SK-N-SH (cell line): ENCODE measurements around the gene CDK18. TPM values are rescaled to one million over a fixed set of nuclear protein-coding genes. Genes with fewer than 3 reads are reported as not detected.

ENCODE experiments used
- CTCF ChIA-PET: fragments of 300-600, 350-600 bp; formaldehyde crosslinking; extraction: SDS; loops from one replicate; lab custom pipeline; 2021; lab: Yijun Ruan, JAX
- POLR2A ChIA-PET: fragments of 350-600 bp; sonication (Branson Sonifier 250); formaldehyde crosslinking; extraction: SDS; loops from one replicate; lab custom pipeline; 2020; ENCODE audit warnings: antibody characterized with exemption, inconsistent platforms; lab: Yijun Ruan, JAX
- DNase-seq: peaks from one replicate; pipeline ENCODE4 v3.0.0; 2012
- H2AFZ ChIP-seq: fragments of 200-600 bp; sonication (generic); 2 replicates; pipeline ENCODE4 v1.8.1; 2016; ENCODE audit warnings: antibody characterized with exemption, mild to moderate bottlenecking, low read depth
- H3F3A ChIP-seq: fragments of 200-600 bp; sonication (generic); replicated peaks from 2 replicates; pipeline ENCODE3; 2016; ENCODE audit warnings: antibody characterized with exemption, mild to moderate bottlenecking; ENCODE audit not compliant: insufficient read depth
- H3K27ac ChIP-seq, 2 experiments: fragments of 200-500 bp in 1 of 2; fragments of 200-600 bp in 1 of 2; sonication (Bioruptor generic) in 1 of 2; sonication (generic), shearing (Covaris generic) in 1 of 2; 2 replicates each; pipeline versions ENCODE4 v1.5.1 to v1.6.1; 2014 to 2016; ENCODE audit warnings: low read depth in 2 of 2, inconsistent platforms in 1 of 2, low read length in 1 of 2, mild to moderate bottlenecking in 1 of 2, mixed read lengths in 1 of 2
- H3K27me3 ChIP-seq: fragments of 200-600 bp; sonication (generic), shearing (Covaris generic); 2 replicates; pipeline ENCODE4 v1.6.1; 2016; ENCODE audit warnings: mixed run types; ENCODE audit not compliant: insufficient read depth
- H3K36me3 ChIP-seq, 2 experiments: fragments of 200-500 bp in 1 of 2; fragments of 200-600 bp in 1 of 2; sonication (Bioruptor generic) in 1 of 2; sonication (generic) in 1 of 2; replicated peaks in 1 of 2; 2 replicates each; pipeline versions ENCODE3 to v1.5.1; 2014 to 2016; ENCODE audit warnings: low read length in 1 of 2, mild to moderate bottlenecking in 1 of 2; ENCODE audit not compliant: insufficient read depth in 2 of 2, control insufficient read depth in 1 of 2
- H3K4me1 ChIP-seq, 2 experiments: fragments of 200-500 bp in 1 of 2; fragments of 200-600 bp in 1 of 2; sonication (Bioruptor generic) in 1 of 2; sonication (generic), shearing (Covaris generic) in 1 of 2; 2 replicates each; pipeline versions ENCODE4 v1.5.1 to v1.6.1; 2014 to 2016; ENCODE audit warnings: low read depth in 1 of 2, low read length in 1 of 2, mixed run types in 1 of 2; ENCODE audit not compliant: insufficient read depth in 2 of 2, control insufficient read depth in 1 of 2
- H3K4me2 ChIP-seq: fragments of 200-600 bp; sonication (generic), shearing (Covaris generic); 2 replicates; pipeline ENCODE4 v1.6.1; 2017; ENCODE audit warnings: mixed run types
- H3K4me3 ChIP-seq, 2 experiments: fragments of 200-500 bp in 1 of 2; fragments of 200-600 bp in 1 of 2; sonication (Bioruptor generic) in 1 of 2; sonication (generic), shearing (Covaris generic) in 1 of 2; 2 replicates each; pipeline versions ENCODE4 v1.5.1 to v1.8.1; 2014 to 2016; ENCODE audit warnings: low read depth in 2 of 2, inconsistent platforms in 1 of 2, low read length in 1 of 2, mild to moderate bottlenecking in 1 of 2, mixed read lengths in 1 of 2, moderate library complexity in 1 of 2
- H3K79me2 ChIP-seq: fragments of 200-600 bp; sonication (generic); 2 replicates; pipeline ENCODE4 v1.8.1; 2017; ENCODE audit warnings: mild to moderate bottlenecking; ENCODE audit not compliant: insufficient read depth
- H3K9ac ChIP-seq: fragments of 200-600 bp; sonication (generic); 2 replicates; pipeline ENCODE4 v1.6.1; 2017; ENCODE audit warnings: mixed run types
- H3K9me2 ChIP-seq: fragments of 200-600 bp; sonication (generic); 2 replicates; pipeline ENCODE4 v1.6.1; 2017; ENCODE audit warnings: mixed run types
- H3K9me3 ChIP-seq: fragments of 200-600 bp; sonication (generic); 2 replicates; pipeline ENCODE4 v1.6.1; 2017; ENCODE audit warnings: mixed run types, mild to moderate bottlenecking, moderate library complexity
- H4K20me1 ChIP-seq: fragments of 200-600 bp; sonication (generic); 2 replicates; pipeline ENCODE4 v1.6.1; 2017; ENCODE audit warnings: mild to moderate bottlenecking, mixed run types; ENCODE audit not compliant: insufficient read depth
- EP300 ChIP-seq, 2 experiments: IDR thresholded peaks; 2 replicates each; pipeline versions ENCODE4 v1.4.0 to v1.6.1; 2012; ENCODE audit warnings: borderline replicate concordance in 1 of 2, low read depth in 1 of 2, low read length in 1 of 2
- EZH2phosphoT487 ChIP-seq: fragments of 200-600 bp; sonication (generic); IDR thresholded peaks from 2 replicates; pipeline ENCODE4 v1.6.1; 2017; ENCODE audit warnings: low read depth, mixed run types, mild to moderate bottlenecking, antibody characterized with exemption, moderate library complexity, borderline replicate concordance
- FOXJ3 ChIP-seq: sonication (generic); formaldehyde crosslinking; IDR thresholded peaks from 2 replicates; pipeline ENCODE4 v1.5.1; 2020; ENCODE audit warnings: mild to moderate bottlenecking, missing genetic modification reagents
- FOXM1 ChIP-seq: IDR thresholded peaks from 2 replicates; pipeline ENCODE4 v1.4.0; 2012; ENCODE audit warnings: low read depth, mild to moderate bottlenecking
- GABPA ChIP-seq: IDR thresholded peaks from 2 replicates; pipeline ENCODE4 v1.4.0; 2012; ENCODE audit warnings: low read depth, mild to moderate bottlenecking
- MAX ChIP-seq: IDR thresholded peaks from 2 replicates; pipeline ENCODE4 v1.4.0; 2012; ENCODE audit warnings: low read depth
- MEF2A ChIP-seq: IDR thresholded peaks from 2 replicates; pipeline ENCODE4 v1.4.0; 2012; ENCODE audit warnings: low read depth, borderline replicate concordance
- MXI1 ChIP-seq: IDR thresholded peaks from 2 replicates; pipeline ENCODE4 v1.6.1; 2012; ENCODE audit warnings: mild to moderate bottlenecking, low read depth, low read length, improper control_type of control experiment
- NFIC ChIP-seq: IDR thresholded peaks from 2 replicates; pipeline ENCODE4 v1.4.0; 2012; ENCODE audit warnings: borderline replicate concordance
- NRF1 ChIP-seq: IDR thresholded peaks from 2 replicates; pipeline ENCODE4 v1.6.1; 2012; ENCODE audit warnings: low read depth, mild to moderate bottlenecking, low read length
- RCOR1 ChIP-seq: fragments of 150-350 bp; IDR thresholded peaks from 2 replicates; pipeline ENCODE4 v1.6.1; 2017; ENCODE audit warnings: antibody characterized with exemption, low read length
- RXRA ChIP-seq: IDR thresholded peaks from 2 replicates; pipeline ENCODE4 v1.4.0; 2012; ENCODE audit warnings: low read depth, mild to moderate bottlenecking, borderline replicate concordance
- SMC3 ChIP-seq: IDR thresholded peaks from 2 replicates; pipeline ENCODE4 v1.6.1; 2012; ENCODE audit warnings: low read depth, low read length, improper control_type of control experiment
- TAF1 ChIP-seq: IDR thresholded peaks from 2 replicates; pipeline ENCODE4 v1.6.1; 2012; ENCODE audit warnings: low read depth, mild to moderate bottlenecking, low read length, moderate library complexity, borderline replicate concordance
- TCF12 ChIP-seq: IDR thresholded peaks from 2 replicates; pipeline ENCODE4 v1.4.0; 2012
- USF2 ChIP-seq: fragments of 150-350 bp; IDR thresholded peaks from 2 replicates; pipeline ENCODE4 v1.6.1; 2017; ENCODE audit warnings: antibody characterized with exemption, low read length, low read depth, borderline replicate concordance
- WGBS: methylation state at CpG from one replicate; pipeline ENCODE4 v1.1.6; 2017; ENCODE audit warnings: low lambda C conversion rate; 5-methylcytosine and 5-hydroxymethylcytosine counted together
- polyA plus RNA-seq, 3 experiments: library from polyadenylated mRNA; depleted of rRNA; stranded (reverse); fragments of >200 nt; gene quantifications; 2 replicates each; pipeline ENCODE4 v1.2.3, GENCODE V29; 2012
- TF ChIP-seq, protein P1 (sequence below): IDR thresholded peaks from 2 replicates; pipeline ENCODE4 v1.4.0; 2012; ENCODE audit warnings: low read depth, borderline replicate concordance

The CDK18 gene
- polyA plus RNA-seq, 1 of the 3 experiments (the other 2 are of a cell fraction) = 2.5 TPM

DNA sequence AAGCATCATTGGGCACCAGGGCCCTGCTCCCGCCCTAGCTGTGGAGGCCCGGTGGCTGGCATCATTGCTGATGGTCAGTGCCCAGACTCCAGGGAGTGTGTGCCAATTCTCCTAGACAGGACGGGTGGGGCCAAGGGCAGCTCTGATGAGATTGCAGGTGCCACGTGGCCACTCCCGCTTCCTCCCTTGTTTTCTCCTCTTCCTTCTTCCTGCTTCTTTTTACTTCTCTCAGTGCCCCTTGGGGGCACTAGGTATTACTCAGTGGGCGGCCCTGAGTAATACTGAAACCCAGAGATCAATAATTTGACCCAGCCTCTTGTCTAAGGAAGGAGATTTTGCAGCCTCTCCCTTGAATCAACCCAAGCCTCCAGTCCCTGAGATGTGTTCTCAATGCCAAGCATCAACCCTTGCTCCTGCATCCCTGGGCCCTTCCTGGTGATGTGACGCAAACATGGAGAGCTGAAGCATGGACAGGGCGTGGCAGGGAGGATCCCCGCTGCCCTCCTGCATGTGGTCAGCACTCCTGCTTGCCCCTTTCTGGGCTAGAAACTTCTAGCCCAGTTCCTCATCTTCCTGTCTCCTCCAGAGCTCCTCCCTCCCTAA lies 32.4 kb downstream of the CDK18 start:
- Histone ChIP-seq H3K4me2 (no peak overlapping the region), H3K27ac (no peak overlapping the region), H3K9me3 (no peaks in the 10 kb centered on the region), H3F3A (peaks cover 3% of the 10 kb centered on the region), H3K4me1 (peaks cover 0 to 12% of the 10 kb centered on the region in 2 experiments; a peak in 1 of 4 replicates), H3K79me2 (no peaks in the 10 kb centered on the region), H2AFZ (no peak overlapping the region), H3K27me3 (no peaks in the 10 kb centered on the region), H3K9ac (no peak overlapping the region), H3K36me3 (no peaks in the 10 kb centered on the region), H4K20me1 (no peaks in the 10 kb centered on the region), H3K4me3 (no peak overlapping the region), H3K9me2 (no peaks in the 10 kb centered on the region)
- DNase-seq = no peak
- WGBS = 84% methylated on average over 9 of the region's 9 CpGs
- CTCF ChIA-PET = interaction anchor here (0.6 to 24.3 kb wide), 10 partner anchors 8 to 175 kb away, joined by 3 to 1333 read pairs (median 6); partner anchors contain the start of genes CDK18 and ELK4
- no peak for TF ChIP-seq RCOR1
- TF ChIP-seq NRF1 = no peak
- TF ChIP-seq MEF2A = no peak
- TF ChIP-seq GABPA = no peak
- no peak for TF ChIP-seq RXRA
- no peak for TF ChIP-seq MAX
- TF ChIP-seq NFIC = no peak
- TF ChIP-seq FOXM1 = no peak
- no peak for TF ChIP-seq FOXJ3 (CRISPR knock-in tag)
- no peak for TF ChIP-seq TCF12
- no peak for TF ChIP-seq EZH2phosphoT487
- TF ChIP-seq USF2 = no peak
- TF ChIP-seq, protein P1, sequence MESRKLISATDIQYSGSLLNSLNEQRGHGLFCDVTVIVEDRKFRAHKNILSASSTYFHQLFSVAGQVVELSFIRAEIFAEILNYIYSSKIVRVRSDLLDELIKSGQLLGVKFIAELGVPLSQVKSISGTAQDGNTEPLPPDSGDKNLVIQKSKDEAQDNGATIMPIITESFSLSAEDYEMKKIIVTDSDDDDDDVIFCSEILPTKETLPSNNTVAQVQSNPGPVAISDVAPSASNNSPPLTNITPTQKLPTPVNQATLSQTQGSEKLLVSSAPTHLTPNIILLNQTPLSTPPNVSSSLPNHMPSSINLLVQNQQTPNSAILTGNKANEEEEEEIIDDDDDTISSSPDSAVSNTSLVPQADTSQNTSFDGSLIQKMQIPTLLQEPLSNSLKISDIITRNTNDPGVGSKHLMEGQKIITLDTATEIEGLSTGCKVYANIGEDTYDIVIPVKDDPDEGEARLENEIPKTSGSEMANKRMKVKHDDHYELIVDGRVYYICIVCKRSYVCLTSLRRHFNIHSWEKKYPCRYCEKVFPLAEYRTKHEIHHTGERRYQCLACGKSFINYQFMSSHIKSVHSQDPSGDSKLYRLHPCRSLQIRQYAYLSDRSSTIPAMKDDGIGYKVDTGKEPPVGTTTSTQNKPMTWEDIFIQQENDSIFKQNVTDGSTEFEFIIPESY = no peak
- no peak for TF ChIP-seq SMC3
- TF ChIP-seq MXI1 = no peak
- TF ChIP-seq EP300 (IDR thresholded peaks at IDR 0.05; ENCODE audit: borderline replicate concordance in 1 of 2, low read depth in 1 of 2, low read length in 1 of 2) = no peak
- no peak for TF ChIP-seq TAF1
- POLR2A ChIA-PET = no interaction called here
